ENCODE results near the gene ZNF521.

Gene ZNF521

GRCh38 chr18:25223211-25223610 lies 128.8 kb downstream of the ZNF521 start:
- WGBS = 32% methylated on average over 2 of the region's 2 CpGs
- Histone ChIP-seq H3K9me3 (ENCODE audit: insufficient read depth, low read depth, low read length) (no peaks in the 10 kb centered on the region), H3K36me3 (ENCODE audit: insufficient read depth, low read length) (peaks cover 32% of the 10 kb centered on the region; the same call in 1 of the 2 replicates), H3K27ac (ENCODE audit: low read depth, low read length) (no peak overlapping the region), H3K4me1 (ENCODE audit: insufficient read depth, low read length) (peaks cover 11% of the 10 kb centered on the region), H3K9ac (ENCODE audit: low read depth, low read length) (no peak overlapping the region), H3K27me3 (ENCODE audit: insufficient read depth, low read length) (no peaks in the 10 kb centered on the region), H3K4me3 (ENCODE audit: low read length) (no peak overlapping the region)

- Histone ChIP-seq H3K27me3 (ENCODE audit: insufficient read depth, low read length) (no peaks in the 10 kb centered on the region), H3K27ac (ENCODE audit: low read depth, low read length) (no peak overlapping the region), H3K36me3 (ENCODE audit: insufficient read depth, low read length) (peaks cover 32% of the 10 kb centered on the region; the same call in 1 of the 2 replicates), H3K9me3 (ENCODE audit: insufficient read depth, low read depth, low read length) (no peaks in the 10 kb centered on the region), H3K9ac (ENCODE audit: low read depth, low read length) (no peak overlapping the region), H3K4me1 (ENCODE audit: insufficient read depth, low read length) (peaks cover 11% of the 10 kb centered on the region), H3K4me3 (ENCODE audit: low read length) (no peak overlapping the region)
- 95% methylated on average over 3 of the region's 4 CpGs for WGBS
Observed at GRCh38 chr18:25222648-25223047, 129.3 kb downstream of the ZNF521 start.

- Histone ChIP-seq H3K27ac (ENCODE audit: low read depth, low read length) (no peak overlapping the region), H3K9me3 (ENCODE audit: insufficient read depth, low read depth, low read length) (no peaks in the 10 kb centered on the region), H3K4me3 (ENCODE audit: low read length) (no peak overlapping the region), H3K27me3 (ENCODE audit: insufficient read depth, low read length) (no peaks in the 10 kb centered on the region), H3K36me3 (ENCODE audit: insufficient read depth, low read length) (no peaks in the 10 kb centered on the region), H3K4me1 (ENCODE audit: insufficient read depth, low read length) (peaks cover 4% of the 10 kb centered on the region; the same call in 1 of the 2 replicates), H3K9ac (ENCODE audit: low read depth, low read length) (no peak overlapping the region)
- WGBS = 85% methylated on average over 3 of the region's 3 CpGs
Observed at GRCh38 chr18:25210622-25211021, 141.3 kb downstream of the ZNF521 start.

- Histone ChIP-seq H3K9me3 (ENCODE audit: insufficient read depth, low read depth, low read length) (no peaks in the 10 kb centered on the region), H3K4me3 (ENCODE audit: low read length) (no peak overlapping the region), H3K27me3 (ENCODE audit: insufficient read depth, low read length) (no peaks in the 10 kb centered on the region), H3K36me3 (ENCODE audit: insufficient read depth, low read length) (no peaks in the 10 kb centered on the region), H3K27ac (ENCODE audit: low read depth, low read length) (no peak overlapping the region), H3K4me1 (ENCODE audit: insufficient read depth, low read length) (peaks cover 24% of the 10 kb centered on the region), H3K9ac (ENCODE audit: low read depth, low read length) (no peak overlapping the region)
- 80% methylated on average over 4 of the region's 4 CpGs for WGBS
Observed at GRCh38 chr18:25192065-25192464, 159.9 kb downstream of the ZNF521 start.

GRCh38 chr18:25190472-25190871 lies 161.5 kb downstream of the ZNF521 start:
- Histone ChIP-seq H3K4me3 (ENCODE audit: low read length) (no peak overlapping the region), H3K27me3 (ENCODE audit: insufficient read depth, low read length) (no peaks in the 10 kb centered on the region), H3K36me3 (ENCODE audit: insufficient read depth, low read length) (no peaks in the 10 kb centered on the region), H3K9ac (ENCODE audit: low read depth, low read length) (no peak overlapping the region), H3K9me3 (ENCODE audit: insufficient read depth, low read depth, low read length) (no peaks in the 10 kb centered on the region), H3K27ac (ENCODE audit: low read depth, low read length) (no peak overlapping the region), H3K4me1 (ENCODE audit: insufficient read depth, low read length) (peaks cover 24% of the 10 kb centered on the region)
- 97% methylated on average over 2 of the region's 3 CpGs for WGBS

- H3K27me3 ChIP-seq (ENCODE audit: insufficient read depth, low read length) = no peaks in the 10 kb centered on the region
- no peak overlapping the region for H3K4me3 ChIP-seq (ENCODE audit: low read length)
- no peaks in the 10 kb centered on the region for H3K9me3 ChIP-seq (ENCODE audit: insufficient read depth, low read depth, low read length)
- no peak overlapping the region for H3K27ac ChIP-seq (ENCODE audit: low read depth, low read length)
- 94% methylated on average over 7 of the region's 7 CpGs for WGBS
- no peak overlapping the region for H3K9ac ChIP-seq (ENCODE audit: low read depth, low read length)
- H3K36me3 ChIP-seq (ENCODE audit: insufficient read depth, low read length) = no peaks in the 10 kb centered on the region
- peaks cover 24% of the 10 kb centered on the region for H3K4me1 ChIP-seq (ENCODE audit: insufficient read depth, low read length)
Observed at GRCh38 chr18:25189391-25190185, 162.4 kb downstream of the ZNF521 start.

GRCh38 chr18:25187521-25188192 lies 164.3 kb downstream of the ZNF521 start:
- Histone ChIP-seq H3K4me1 (ENCODE audit: insufficient read depth, low read length) (peaks cover 17% of the 10 kb centered on the region), H3K36me3 (ENCODE audit: insufficient read depth, low read length) (no peaks in the 10 kb centered on the region), H3K27ac (ENCODE audit: low read depth, low read length) (no peak overlapping the region), H3K9me3 (ENCODE audit: insufficient read depth, low read depth, low read length) (no peaks in the 10 kb centered on the region), H3K9ac (ENCODE audit: low read depth, low read length) (no peak overlapping the region), H3K4me3 (ENCODE audit: low read length) (no peak overlapping the region), H3K27me3 (ENCODE audit: insufficient read depth, low read length) (no peaks in the 10 kb centered on the region)
- WGBS = 93% methylated on average over 7 of the region's 7 CpGs

- peaks cover 9% of the 10 kb centered on the region for H3K4me1 ChIP-seq (ENCODE audit: insufficient read depth, low read length)
- no peak overlapping the region for H3K27ac ChIP-seq (ENCODE audit: low read depth, low read length)
- H3K27me3 ChIP-seq (ENCODE audit: insufficient read depth, low read length) = no peaks in the 10 kb centered on the region
- 94% methylated on average over 4 of the region's 4 CpGs for WGBS
- H3K36me3 ChIP-seq (ENCODE audit: insufficient read depth, low read length) = no peaks in the 10 kb centered on the region
- no peak overlapping the region for H3K4me3 ChIP-seq (ENCODE audit: low read length)
- no peak overlapping the region for H3K9ac ChIP-seq (ENCODE audit: low read depth, low read length)
- no peaks in the 10 kb centered on the region for H3K9me3 ChIP-seq (ENCODE audit: insufficient read depth, low read depth, low read length)
Observed at GRCh38 chr18:25186871-25187270, 165.1 kb downstream of the ZNF521 start.

GRCh38 chr18:25181993-25182392 lies 170.0 kb downstream of the ZNF521 start:
- no peak overlapping the region for H3K9ac ChIP-seq (ENCODE audit: low read depth, low read length)
- H3K4me1 ChIP-seq (ENCODE audit: insufficient read depth, low read length) = peaks cover 9% of the 10 kb centered on the region; the same call in 1 of the 2 replicates
- no peaks in the 10 kb centered on the region for H3K36me3 ChIP-seq (ENCODE audit: insufficient read depth, low read length)
- 98% methylated on average over 2 of the region's 2 CpGs for WGBS
- no peak overlapping the region for H3K4me3 ChIP-seq (ENCODE audit: low read length)
- no peaks in the 10 kb centered on the region for H3K27me3 ChIP-seq (ENCODE audit: insufficient read depth, low read length)
- H3K9me3 ChIP-seq (ENCODE audit: insufficient read depth, low read depth, low read length) = no peaks in the 10 kb centered on the region
- no peak overlapping the region for H3K27ac ChIP-seq (ENCODE audit: low read depth, low read length)

GRCh38 chr18:25181581-25181980 lies 170.4 kb downstream of the ZNF521 start:
- Histone ChIP-seq H3K9ac (ENCODE audit: low read depth, low read length) (no peak overlapping the region), H3K27me3 (ENCODE audit: insufficient read depth, low read length) (no peaks in the 10 kb centered on the region), H3K4me1 (ENCODE audit: insufficient read depth, low read length) (peaks cover 13% of the 10 kb centered on the region; the same call in 1 of the 2 replicates), H3K4me3 (ENCODE audit: low read length) (no peak overlapping the region), H3K9me3 (ENCODE audit: insufficient read depth, low read depth, low read length) (no peaks in the 10 kb centered on the region), H3K27ac (ENCODE audit: low read depth, low read length) (no peak overlapping the region), H3K36me3 (ENCODE audit: insufficient read depth, low read length) (no peaks in the 10 kb centered on the region)
- WGBS = 98% methylated on average over 3 of the region's 3 CpGs

GRCh38 chr18:25180973-25181548 lies 170.9 kb downstream of the ZNF521 start:
- Histone ChIP-seq H3K9me3 (ENCODE audit: insufficient read depth, low read depth, low read length) (no peaks in the 10 kb centered on the region), H3K27ac (ENCODE audit: low read depth, low read length) (no peak overlapping the region), H3K4me1 (ENCODE audit: insufficient read depth, low read length) (peaks cover 13% of the 10 kb centered on the region; the same call in 1 of the 2 replicates), H3K27me3 (ENCODE audit: insufficient read depth, low read length) (no peaks in the 10 kb centered on the region), H3K4me3 (ENCODE audit: low read length) (no peak overlapping the region), H3K9ac (ENCODE audit: low read depth, low read length) (no peak overlapping the region), H3K36me3 (ENCODE audit: insufficient read depth, low read length) (no peaks in the 10 kb centered on the region)
- WGBS = 79% methylated on average over 6 of the region's 6 CpGs

Measured in HUES64 (cell line).